Measurements from ENCODE around the gene SLC7A4. TPM values are rescaled to one million over a fixed set of nuclear protein-coding genes. Genes with fewer than 3 reads are reported as not detected.
"Not testable (repeated sequence)": the region's sequence is repeated elsewhere in the genome, so short reads cannot be mapped to it uniquely, and the experiment has no call there.

The SLC7A4 gene
- total RNA-seq, 4 donors from 2014 or later: 2.2 to 13.0 (median 5.8) TPM

- no peak for ATAC-seq (ENCODE audit: low FRiP score)
- no peak for DNase-seq (ENCODE audit: low spot score)
- TF ChIP-seq, protein P1, sequence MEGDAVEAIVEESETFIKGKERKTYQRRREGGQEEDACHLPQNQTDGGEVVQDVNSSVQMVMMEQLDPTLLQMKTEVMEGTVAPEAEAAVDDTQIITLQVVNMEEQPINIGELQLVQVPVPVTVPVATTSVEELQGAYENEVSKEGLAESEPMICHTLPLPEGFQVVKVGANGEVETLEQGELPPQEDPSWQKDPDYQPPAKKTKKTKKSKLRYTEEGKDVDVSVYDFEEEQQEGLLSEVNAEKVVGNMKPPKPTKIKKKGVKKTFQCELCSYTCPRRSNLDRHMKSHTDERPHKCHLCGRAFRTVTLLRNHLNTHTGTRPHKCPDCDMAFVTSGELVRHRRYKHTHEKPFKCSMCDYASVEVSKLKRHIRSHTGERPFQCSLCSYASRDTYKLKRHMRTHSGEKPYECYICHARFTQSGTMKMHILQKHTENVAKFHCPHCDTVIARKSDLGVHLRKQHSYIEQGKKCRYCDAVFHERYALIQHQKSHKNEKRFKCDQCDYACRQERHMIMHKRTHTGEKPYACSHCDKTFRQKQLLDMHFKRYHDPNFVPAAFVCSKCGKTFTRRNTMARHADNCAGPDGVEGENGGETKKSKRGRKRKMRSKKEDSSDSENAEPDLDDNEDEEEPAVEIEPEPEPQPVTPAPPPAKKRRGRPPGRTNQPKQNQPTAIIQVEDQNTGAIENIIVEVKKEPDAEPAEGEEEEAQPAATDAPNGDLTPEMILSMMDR (IDR thresholded peaks at IDR 0.05): no peak
Observed at GRCh38 chr22:21043860-21044535, 11.6 kb upstream of the SLC7A4 start.

GRCh38 chr22:21042978-21043859 lies 10.9 kb upstream of the SLC7A4 start:
- TF ChIP-seq, protein P1 (IDR thresholded peaks at IDR 0.05): no peak
- DNase-seq (ENCODE audit: low spot score) (no peak), ATAC-seq (ENCODE audit: low FRiP score) (no peak)

DNA sequence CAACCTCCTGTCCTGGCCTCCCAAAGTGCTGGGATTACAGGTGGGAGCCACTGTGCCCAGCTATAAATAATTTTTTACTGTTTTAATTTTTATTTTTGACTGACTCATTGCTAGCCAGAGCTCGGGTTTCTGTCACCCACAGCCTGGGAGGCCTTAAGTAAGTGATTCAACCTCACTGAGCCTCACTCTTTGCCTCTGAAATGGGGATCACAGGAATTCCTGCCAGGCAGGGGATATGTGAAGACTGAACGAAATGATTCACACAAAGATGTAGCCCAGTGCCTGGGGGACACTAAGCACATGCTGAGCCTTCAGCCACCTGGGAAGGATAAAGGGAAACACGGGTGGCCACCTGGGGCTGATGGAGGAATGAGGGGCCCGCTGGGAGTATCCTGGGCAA lies 9.6 kb upstream of the SLC7A4 start:
- DNase-seq (ENCODE audit: low spot score) (no peak), ATAC-seq (ENCODE audit: low FRiP score) (no peak)
- TF ChIP-seq, protein P1 (IDR thresholded peaks at IDR 0.05): no peak

GRCh38 chr22:21039158-21039557 lies 6.8 kb upstream of the SLC7A4 start:
- not testable (repeated sequence) for DNase-seq (ENCODE audit: low spot score); ATAC-seq (ENCODE audit: low FRiP score)

- no peak for ATAC-seq (ENCODE audit: low FRiP score)
Observed at GRCh38 chr22:21038405-21038804, 6.0 kb upstream of the SLC7A4 start.

DNA sequence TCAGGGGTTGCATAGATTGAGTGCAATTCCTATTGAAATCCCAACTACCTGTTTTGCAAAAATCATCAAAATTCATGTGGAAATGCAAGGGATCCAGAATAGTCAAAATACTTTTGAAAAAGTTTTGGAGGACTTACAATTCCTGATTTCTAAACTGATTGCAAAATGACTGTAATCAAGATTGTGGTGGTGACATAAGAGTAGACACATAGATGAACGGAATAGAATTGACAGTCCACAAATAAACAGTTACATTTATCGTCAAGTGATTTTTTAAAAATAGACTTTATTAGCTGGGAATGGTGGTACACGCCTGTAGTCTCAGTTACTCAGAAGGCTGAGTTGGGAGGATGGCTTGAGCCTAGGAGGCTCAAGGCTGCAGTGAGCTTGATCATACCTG lies 2.6 kb upstream of the SLC7A4 start:
- TF ChIP-seq, protein P1 (IDR thresholded peaks at IDR 0.05): no peak
- ATAC-seq (ENCODE audit: low FRiP score) (no peak), DNase-seq (ENCODE audit: low spot score) (no peak)

More at GRCh38 chr22:21038405-21038804, 6.0 kb upstream of the SLC7A4 start:
- no peak for DNase-seq (ENCODE audit: low spot score)
- TF ChIP-seq, protein P1 (IDR thresholded peaks at IDR 0.05): no peak

DNA sequence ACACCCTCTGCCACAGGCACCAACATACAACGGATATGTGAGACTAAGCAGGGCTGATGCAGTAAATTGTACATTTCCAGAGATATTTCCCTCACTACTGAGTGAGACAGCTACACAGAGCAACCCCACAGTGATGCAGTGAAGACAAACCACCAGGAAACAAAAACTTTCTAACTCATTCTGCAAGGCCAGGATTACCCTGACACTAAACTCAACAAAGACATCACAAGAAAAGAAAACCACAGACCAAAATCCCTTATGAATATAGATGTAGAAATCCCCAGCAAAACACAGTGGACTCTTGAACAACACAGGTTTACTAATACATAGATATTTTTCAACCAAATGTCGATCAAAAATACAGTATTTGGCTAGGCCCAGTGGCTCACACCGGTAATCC lies 1.5 kb upstream of the SLC7A4 start:
- DNase-seq (ENCODE audit: low spot score): no peak
- ATAC-seq (ENCODE audit: low FRiP score): no peak
- TF ChIP-seq, protein P1 (IDR thresholded peaks at IDR 0.05): no peak

Data from omental fat pad (tissue), 4 donors.